ENCODE results near the gene SYNGR4. TPM values are rescaled to one million over a fixed set of nuclear protein-coding genes. Genes with fewer than 3 reads are reported as not detected.
A peak's percentile ranks its signal among the peaks of the same experiment; 100 is the strongest.

Gene SYNGR4
- polyA plus RNA-seq, 1 donor (not counting 4 experiments of a cell fraction or from before 2014, with no cell fraction given): not detected

DNA sequence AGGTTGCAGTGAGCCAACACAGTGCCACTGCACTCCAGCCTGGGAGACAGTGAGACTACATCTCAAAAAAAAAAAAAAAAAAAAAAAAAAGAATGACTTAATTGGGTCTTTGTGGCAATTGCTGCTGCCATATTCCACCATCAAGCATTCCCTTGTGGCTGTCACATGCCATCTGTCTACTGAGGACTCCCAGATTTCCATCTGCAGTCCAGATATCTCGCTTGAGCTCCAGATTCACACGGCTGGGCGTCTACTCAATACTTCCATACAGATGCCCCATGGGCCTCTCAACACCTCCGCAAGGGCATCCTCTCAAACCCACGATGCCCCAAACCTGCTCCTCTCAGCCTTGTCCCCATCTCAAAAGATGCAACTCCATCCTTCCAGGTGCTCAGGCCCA is 13.3 kb upstream of the SYNGR4 start:
- H3K9ac ChIP-seq (ENCODE audit: control insufficient read depth, extremely low read depth, insufficient read depth, low read length): no peak overlapping the region
- no peak for FAIRE-seq

DNA sequence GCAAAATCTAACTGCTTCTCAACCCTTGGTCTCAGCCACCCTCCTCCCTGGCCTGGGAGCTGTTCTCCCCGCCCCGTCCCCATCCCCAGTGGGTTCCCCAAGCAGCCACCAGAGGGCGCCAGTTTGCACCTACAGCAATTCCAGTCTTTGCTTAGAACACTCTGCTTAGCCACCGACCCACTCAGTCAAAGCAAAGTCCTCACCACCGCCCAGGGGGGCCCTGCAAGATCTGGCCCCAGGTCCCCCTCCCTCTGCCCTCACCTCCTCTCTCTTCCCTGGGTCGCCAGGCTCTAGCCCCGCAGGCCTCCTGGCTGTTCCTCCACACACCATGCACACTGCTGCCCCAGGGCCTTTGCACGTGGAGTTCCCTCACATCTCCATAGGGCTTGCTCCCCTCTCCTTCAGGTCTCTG is 12.8 kb upstream of the SYNGR4 start:
- no peak overlapping the region for H3K9ac ChIP-seq (ENCODE audit: control insufficient read depth, extremely low read depth, insufficient read depth, low read length)
- FAIRE-seq (no peak), DNase-seq (ENCODE audit: low read depth, low spot score) (no peak)
- no peak overlapping the region for H3K4me3 ChIP-seq (ENCODE audit: control insufficient read depth in 2 of 3, extremely low read depth in 1 of 3, insufficient read depth in 2 of 3, low read depth in 1 of 3, low read length in 3 of 3)
- dilution Hi-C loops (cut with MboI; ENCODE audit: extremely low pct_ligation_motif_present, low sequenced_read_pairs): no loop called here
- H3K9me1 ChIP-seq (ENCODE audit: control insufficient read depth, extremely low read depth, insufficient read depth, low read length): no peaks in the 10 kb centered on the region
- TF ChIP-seq, protein P1, sequence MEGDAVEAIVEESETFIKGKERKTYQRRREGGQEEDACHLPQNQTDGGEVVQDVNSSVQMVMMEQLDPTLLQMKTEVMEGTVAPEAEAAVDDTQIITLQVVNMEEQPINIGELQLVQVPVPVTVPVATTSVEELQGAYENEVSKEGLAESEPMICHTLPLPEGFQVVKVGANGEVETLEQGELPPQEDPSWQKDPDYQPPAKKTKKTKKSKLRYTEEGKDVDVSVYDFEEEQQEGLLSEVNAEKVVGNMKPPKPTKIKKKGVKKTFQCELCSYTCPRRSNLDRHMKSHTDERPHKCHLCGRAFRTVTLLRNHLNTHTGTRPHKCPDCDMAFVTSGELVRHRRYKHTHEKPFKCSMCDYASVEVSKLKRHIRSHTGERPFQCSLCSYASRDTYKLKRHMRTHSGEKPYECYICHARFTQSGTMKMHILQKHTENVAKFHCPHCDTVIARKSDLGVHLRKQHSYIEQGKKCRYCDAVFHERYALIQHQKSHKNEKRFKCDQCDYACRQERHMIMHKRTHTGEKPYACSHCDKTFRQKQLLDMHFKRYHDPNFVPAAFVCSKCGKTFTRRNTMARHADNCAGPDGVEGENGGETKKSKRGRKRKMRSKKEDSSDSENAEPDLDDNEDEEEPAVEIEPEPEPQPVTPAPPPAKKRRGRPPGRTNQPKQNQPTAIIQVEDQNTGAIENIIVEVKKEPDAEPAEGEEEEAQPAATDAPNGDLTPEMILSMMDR (optimal IDR thresholded peaks at IDR 0.05 in 1 of 3, IDR thresholded peaks at IDR 0.05 in 1 of 3, conservative IDR thresholded peaks at IDR 0.05 in 1 of 3; ENCODE audit: extremely low read depth in 1 of 3, insufficient read depth in 2 of 3, low read length in 3 of 3): peak; percentile 77 to 92 (median 91)
- no peak for TF ChIP-seq EZH2 (IDR thresholded peaks at IDR 0.05; ENCODE audit: low read length)
- H2AFZ ChIP-seq (ENCODE audit: control insufficient read depth, low read length): no peak overlapping the region
- no peaks in the 10 kb centered on the region for H3K9me3 ChIP-seq (ENCODE audit: control insufficient read depth, low read depth, low read length)
- no peaks in the 10 kb centered on the region for H3K79me2 ChIP-seq (ENCODE audit: control insufficient read depth, insufficient read depth, low read length)
- H3K4me1 ChIP-seq (ENCODE audit: control insufficient read depth, extremely low read depth, insufficient read depth, low read length): no peaks in the 10 kb centered on the region
- H3K27ac ChIP-seq (ENCODE audit: control insufficient read depth, insufficient read depth, low read length): no peak overlapping the region
- H3K4me2 ChIP-seq (ENCODE audit: control insufficient read depth, extremely low read depth, insufficient read depth, low read depth, low read length): no peak overlapping the region
- no peaks in the 10 kb centered on the region for H4K20me1 ChIP-seq (ENCODE audit: control insufficient read depth, extremely low read depth, insufficient read depth, low read length)
- H3K27me3 ChIP-seq (ENCODE audit: control insufficient read depth, extremely low read depth, insufficient read depth, low read length): no peaks in the 10 kb centered on the region
- H3K36me3 ChIP-seq (ENCODE audit: control insufficient read depth in 2 of 2, extremely low read depth in 1 of 2, insufficient read depth in 2 of 2, low read length in 2 of 2): no peaks in the 10 kb centered on the region

More for the DNA sequence above, 13.3 kb upstream of the SYNGR4 start:
- H2AFZ ChIP-seq (ENCODE audit: control insufficient read depth, low read length): no peak overlapping the region
- H3K4me2 ChIP-seq (ENCODE audit: control insufficient read depth, extremely low read depth, insufficient read depth, low read depth, low read length): no peak overlapping the region
- no peak overlapping the region for H3K27ac ChIP-seq (ENCODE audit: control insufficient read depth, insufficient read depth, low read length)
- H3K79me2 ChIP-seq (ENCODE audit: control insufficient read depth, insufficient read depth, low read length): no peaks in the 10 kb centered on the region
- no peak for TF ChIP-seq EZH2 (IDR thresholded peaks at IDR 0.05; ENCODE audit: low read length)
- TF ChIP-seq, protein P1 (optimal IDR thresholded peaks at IDR 0.05 in 1 of 3, IDR thresholded peaks at IDR 0.05 in 1 of 3, conservative IDR thresholded peaks at IDR 0.05 in 1 of 3; ENCODE audit: extremely low read depth in 1 of 3, insufficient read depth in 2 of 3, low read length in 3 of 3): no peak
- no peaks in the 10 kb centered on the region for H3K4me1 ChIP-seq (ENCODE audit: control insufficient read depth, extremely low read depth, insufficient read depth, low read length)
- DNase-seq (ENCODE audit: low read depth, low spot score): no peak
- H3K27me3 ChIP-seq (ENCODE audit: control insufficient read depth, extremely low read depth, insufficient read depth, low read length): no peaks in the 10 kb centered on the region
- dilution Hi-C loops (cut with MboI; ENCODE audit: extremely low pct_ligation_motif_present, low sequenced_read_pairs): no loop called here
- H4K20me1 ChIP-seq (ENCODE audit: control insufficient read depth, extremely low read depth, insufficient read depth, low read length): no peaks in the 10 kb centered on the region
- H3K9me3 ChIP-seq (ENCODE audit: control insufficient read depth, low read depth, low read length): no peaks in the 10 kb centered on the region
- no peaks in the 10 kb centered on the region for H3K9me1 ChIP-seq (ENCODE audit: control insufficient read depth, extremely low read depth, insufficient read depth, low read length)
- no peaks in the 10 kb centered on the region for H3K36me3 ChIP-seq (ENCODE audit: control insufficient read depth in 2 of 2, extremely low read depth in 1 of 2, insufficient read depth in 2 of 2, low read length in 2 of 2)
- H3K4me3 ChIP-seq (ENCODE audit: control insufficient read depth in 2 of 3, extremely low read depth in 1 of 3, insufficient read depth in 2 of 3, low read depth in 1 of 3, low read length in 3 of 3): no peak overlapping the region

Data from keratinocyte (primary cell).